HG02840 (cell line): ENCODE measurements around the gene TRPM2.

Experiments used
- ATAC-seq: cut with Tn5 transposase; IDR thresholded peaks from one replicate; pipeline ENCODE4 v1.9.1; 2021; ENCODE audit warnings: mild to moderate bottlenecking, moderate library complexity, moderate number of reproducible peaks; ENCODE audit not compliant: unreplicated experiment, low FRiP score

The TRPM2 gene

GRCh38 chr21:44370786-44371410 is 17.5 kb downstream of the TRPM2 start:
- no peak for ATAC-seq

- no peak for ATAC-seq
These were observed 18.2 kb downstream of the TRPM2 start for GRCh38 chr21:44371596-44371995.

DNA sequence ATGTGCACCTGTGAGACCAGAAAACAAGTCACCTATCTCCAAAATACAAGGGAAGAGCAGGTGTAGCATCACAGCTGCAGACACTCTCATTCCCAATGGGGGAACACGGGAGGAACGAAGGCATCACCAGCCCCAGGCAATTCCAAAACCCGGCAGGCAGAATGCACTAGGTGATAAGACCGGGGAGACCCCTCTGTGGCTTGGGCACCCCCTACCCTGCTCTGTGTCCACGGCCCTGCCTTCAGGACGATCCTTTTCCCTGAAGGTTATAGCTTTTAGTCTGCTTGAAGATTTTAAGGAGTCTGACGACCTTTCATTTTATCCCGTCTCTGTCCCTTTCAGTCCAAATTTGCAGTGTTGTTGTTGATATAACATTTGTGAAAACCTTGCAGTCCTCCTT is 19.2 kb downstream of the TRPM2 start:
- no peak for ATAC-seq

DNA sequence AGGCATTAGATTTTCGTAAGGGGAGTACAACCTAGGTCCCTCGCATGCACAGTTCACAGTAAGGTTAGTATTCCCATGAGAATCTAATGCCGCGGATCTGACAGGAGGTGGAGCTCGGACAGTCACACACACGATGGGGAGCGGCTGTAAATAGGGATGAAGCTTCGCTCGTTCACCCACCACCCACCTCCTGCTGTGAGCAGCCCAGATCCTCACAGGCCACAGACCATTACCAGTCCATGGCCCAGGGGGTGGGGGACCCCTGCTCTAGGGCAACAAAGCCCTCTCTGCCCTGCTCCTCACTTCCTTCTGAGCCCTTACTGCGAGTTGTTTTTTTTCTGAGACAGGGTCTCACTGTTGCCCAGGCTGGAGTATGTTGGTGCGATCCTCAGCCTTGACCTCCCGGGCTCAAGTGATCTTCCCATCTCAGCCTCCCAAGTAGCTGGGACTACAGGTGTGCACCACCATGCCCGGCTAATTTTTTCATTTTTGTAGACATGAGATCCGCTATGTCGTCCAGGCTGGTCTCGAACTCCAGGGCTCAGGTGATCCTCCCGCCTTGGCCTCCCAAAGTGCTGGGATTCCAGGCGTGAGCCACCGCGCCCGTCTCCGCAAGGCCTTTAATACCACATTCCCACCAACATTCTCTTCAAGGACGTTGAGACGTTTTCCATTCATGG is 21.3 kb downstream of the TRPM2 start:
- ATAC-seq = no peak

DNA sequence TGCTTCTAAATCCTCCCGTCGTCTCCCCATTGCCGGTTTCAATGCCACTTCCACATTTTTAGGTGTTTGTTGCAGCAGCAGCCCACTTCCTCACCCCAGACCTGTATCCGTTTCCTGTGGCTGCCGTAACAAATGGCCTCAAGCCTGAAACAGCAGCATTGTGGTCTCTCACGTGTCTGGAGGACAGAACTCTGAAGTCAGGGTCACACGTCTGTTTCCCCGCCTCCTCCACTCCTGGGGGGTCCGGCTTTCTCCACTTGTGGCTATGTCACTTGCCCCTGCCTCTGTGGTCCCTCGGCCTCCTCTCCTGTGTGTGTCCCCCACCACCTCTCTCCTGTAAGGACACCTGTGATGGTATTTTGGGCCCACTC is 21.8 kb downstream of the TRPM2 start:
- no peak for ATAC-seq

- ATAC-seq = no peak
These were observed 22.4 kb downstream of the TRPM2 start for GRCh38 chr21:44375761-44376241.

DNA sequence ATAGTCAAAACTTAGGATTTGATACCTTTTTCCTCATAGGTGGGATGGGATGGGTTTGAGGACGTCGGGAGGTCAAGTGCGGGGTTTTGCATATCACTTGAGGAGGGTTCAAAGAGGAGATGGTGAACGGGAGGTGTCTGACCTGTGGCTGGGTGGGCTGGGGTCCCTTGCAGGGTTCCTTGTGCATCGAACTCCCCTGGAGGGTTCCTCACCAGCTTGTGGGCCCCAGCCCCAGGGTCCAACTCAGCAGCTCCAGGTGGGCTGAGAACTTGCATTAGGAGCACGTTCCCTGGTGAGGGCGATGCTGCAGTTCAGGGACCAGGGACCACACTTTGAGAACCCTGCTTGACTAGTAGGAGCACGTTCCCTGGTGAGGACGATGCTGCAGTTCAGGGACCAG is 23.2 kb downstream of the TRPM2 start:
- ATAC-seq = no peak

DNA sequence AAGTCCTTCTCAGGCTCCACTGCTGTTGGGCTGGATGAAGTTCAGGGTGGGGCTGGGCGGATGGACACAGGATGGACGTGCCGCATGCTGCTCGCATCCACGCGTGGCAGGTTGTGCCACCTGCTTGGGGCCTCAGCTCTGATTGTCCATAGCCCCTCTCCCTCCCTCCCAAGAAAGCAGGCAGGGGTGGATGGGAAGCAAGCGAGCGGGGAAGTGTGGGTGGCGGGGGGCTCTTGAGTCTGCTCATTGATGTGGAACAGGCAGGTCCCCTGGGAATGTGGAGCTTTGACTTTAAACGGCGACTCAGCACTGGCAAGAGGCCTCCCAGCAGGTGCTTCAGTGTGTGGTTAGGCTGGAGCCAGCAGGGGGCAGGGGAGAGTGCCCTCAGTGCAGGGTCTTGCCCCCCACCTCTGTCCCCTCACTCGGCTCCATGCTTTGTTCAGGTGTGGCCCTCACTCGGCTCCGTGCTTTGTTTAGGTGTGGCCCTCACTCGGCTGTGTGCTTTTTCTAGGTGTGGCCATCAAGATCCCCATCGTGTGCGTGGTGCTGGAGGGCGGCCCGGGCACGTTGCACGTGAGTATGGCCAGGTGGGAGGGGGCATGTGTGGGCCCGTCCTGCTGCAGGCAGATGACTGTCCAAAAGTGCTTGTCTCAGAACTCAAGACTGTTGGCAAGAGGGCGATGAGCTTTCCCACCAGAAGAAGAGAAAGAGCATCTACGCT is 23.9 kb downstream of the TRPM2 start:
- ATAC-seq = no peak

GRCh38 chr21:44377922-44378645 is 24.7 kb downstream of the TRPM2 start:
- no peak for ATAC-seq

GRCh38 chr21:44378646-44379514 is 25.5 kb downstream of the TRPM2 start:
- ATAC-seq = no peak

GRCh38 chr21:44379515-44379848 is 26.1 kb downstream of the TRPM2 start:
- ATAC-seq = no peak

- no peak for ATAC-seq
These were observed 26.8 kb downstream of the TRPM2 start for GRCh38 chr21:44379991-44380865.

- no peak for ATAC-seq
These were observed 27.5 kb downstream of the TRPM2 start for GRCh38 chr21:44380876-44381275.

GRCh38 chr21:44381874-44382273 is 28.5 kb downstream of the TRPM2 start:
- no peak for ATAC-seq

DNA sequence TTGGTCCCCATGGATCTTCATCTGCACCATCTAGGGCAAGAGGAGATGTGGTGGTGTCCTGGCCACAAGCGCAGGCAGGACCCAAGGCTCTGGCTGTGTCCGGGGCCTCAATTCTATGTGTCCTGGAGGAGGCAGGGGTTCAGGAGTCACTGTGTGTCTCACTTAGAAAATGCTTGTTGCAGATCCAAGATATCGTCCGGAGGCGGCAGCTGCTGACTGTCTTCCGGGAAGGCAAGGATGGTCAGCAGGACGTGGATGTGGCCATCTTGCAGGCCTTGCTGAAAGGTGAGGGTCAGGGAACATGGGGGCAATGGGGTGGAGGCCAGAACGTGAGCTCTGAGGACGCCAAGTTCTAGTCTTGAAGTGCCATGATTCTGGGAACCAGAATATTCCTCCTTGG is 29.1 kb downstream of the TRPM2 start:
- no peak for ATAC-seq

DNA sequence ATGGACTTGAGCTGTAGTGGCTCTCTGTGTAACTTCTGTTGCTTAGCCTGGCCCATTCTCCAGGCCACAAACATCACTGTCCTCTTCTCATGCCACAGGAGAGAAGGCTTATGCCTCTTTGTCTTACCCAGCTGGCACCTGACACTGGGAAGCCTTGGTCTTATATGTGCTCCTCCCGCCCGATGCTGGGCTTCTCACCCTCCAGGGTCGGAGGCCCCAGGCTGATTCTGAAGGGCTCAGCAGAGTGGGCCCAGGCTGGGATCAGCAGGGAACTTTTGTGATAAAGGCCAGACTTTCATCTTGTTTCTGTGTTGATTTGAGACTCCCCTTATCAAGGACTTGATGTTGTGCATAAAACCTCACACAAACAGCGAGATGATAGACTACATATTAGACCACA is 29.8 kb downstream of the TRPM2 start:
- ATAC-seq = no peak

- ATAC-seq = no peak
These were observed 31.5 kb downstream of the TRPM2 start for GRCh38 chr21:44384968-44385367.

DNA sequence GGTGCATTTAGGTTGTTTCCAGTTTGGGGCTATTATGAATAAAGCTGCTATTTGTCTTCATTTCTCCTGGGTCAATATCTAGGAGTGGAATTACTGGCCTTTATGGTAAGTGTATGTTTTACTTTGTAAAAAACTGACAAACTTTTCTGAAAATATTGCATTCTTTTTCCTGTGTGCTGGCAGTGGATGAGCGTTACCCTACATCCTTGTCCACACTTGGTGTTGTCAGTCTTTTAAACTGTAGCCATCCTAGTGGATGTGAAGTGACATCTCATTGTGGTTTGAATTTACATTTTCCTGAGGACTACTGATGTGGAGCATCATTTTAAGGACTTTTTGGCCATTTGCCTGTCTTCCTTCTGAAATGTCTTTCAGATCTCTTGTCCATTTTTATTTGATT is 35.9 kb downstream of the TRPM2 start:
- no peak for ATAC-seq

DNA sequence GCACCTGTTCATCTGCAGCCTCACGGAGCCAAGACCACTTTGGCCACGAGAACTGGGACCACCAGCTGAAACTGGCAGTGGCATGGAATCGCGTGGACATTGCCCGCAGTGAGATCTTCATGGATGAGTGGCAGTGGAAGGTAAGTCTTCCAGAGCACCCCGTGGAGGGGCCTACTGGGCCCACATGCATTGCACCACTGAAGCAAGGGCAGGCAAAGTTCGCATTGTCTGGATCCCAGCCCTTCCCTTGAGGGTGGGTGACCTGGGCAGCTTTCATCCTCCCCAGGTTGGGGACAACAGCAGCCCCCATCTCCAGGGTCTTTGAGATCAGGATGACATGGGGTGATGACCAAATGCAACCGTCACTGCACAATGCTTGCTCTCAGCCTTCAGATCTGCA is 37.5 kb downstream of the TRPM2 start:
- ATAC-seq = no peak
